AG04450 (cell line): Measurements from ENCODE around the gene CEP95. TPM values are rescaled to one million over a fixed set of nuclear protein-coding genes. Genes with fewer than 3 reads are reported as not detected.

Experiments used
- CTCF ChIA-PET: fragments of 300-600, 350-600 bp; formaldehyde crosslinking; extraction: SDS; loops from one replicate; lab custom pipeline; 2022; ENCODE audit warnings: antibody characterized with exemption, inconsistent platforms; lab: Charles Lee
- POLR2A ChIA-PET: fragments of 350-600 bp; formaldehyde crosslinking; extraction: SDS; loops from one replicate; lab custom pipeline; 2021; ENCODE audit warnings: antibody characterized with exemption, inconsistent platforms; lab: Yijun Ruan, JAX
- DNase-seq: peaks from one replicate; pipeline ENCODE4 v3.0.0-alpha.2; 2011; ENCODE audit warnings: low read depth, low spot score
- H3K27ac ChIP-seq: one replicate; pipeline ENCODE4 v1.5.1; 2012; ENCODE audit warnings: low read depth, low read length, control low read depth
- H3K27me3 ChIP-seq: one replicate; pipeline ENCODE4 v1.6.0; 2012; ENCODE audit warnings: low read length; ENCODE audit not compliant: control insufficient read depth, insufficient read depth
- H3K4me3 ChIP-seq: 2 replicates; pipeline ENCODE4 v1.5.1; 2011; ENCODE audit warnings: mild to moderate bottlenecking, low read depth, low read length, control low read depth
- H3K9me3 ChIP-seq: 2 replicates; pipeline ENCODE4 v1.5.1; 2012; ENCODE audit warnings: low read length; ENCODE audit not compliant: control insufficient read depth, insufficient read depth
- polyA plus RNA-seq: library from polyadenylated mRNA; depleted of rRNA; stranded (reverse); fragments of >200 nt; gene quantifications from 2 replicates; pipeline ENCODE4 v1.2.3, GENCODE V29; 2011
- TF ChIP-seq, protein P1 (sequence below): IDR thresholded peaks from 2 replicates; pipeline ENCODE4 v1.5.1; 2011; ENCODE audit warnings: low read depth, low read length, control low read depth, inconsistent platforms

Gene CEP95
- polyA plus RNA-seq, 1 experiment, result 29.8 TPM

GRCh38 chr17:64500862-64501765 is 5.7 kb upstream of the CEP95 start:
- DNase-seq, result no peak
- TF ChIP-seq, protein P1, sequence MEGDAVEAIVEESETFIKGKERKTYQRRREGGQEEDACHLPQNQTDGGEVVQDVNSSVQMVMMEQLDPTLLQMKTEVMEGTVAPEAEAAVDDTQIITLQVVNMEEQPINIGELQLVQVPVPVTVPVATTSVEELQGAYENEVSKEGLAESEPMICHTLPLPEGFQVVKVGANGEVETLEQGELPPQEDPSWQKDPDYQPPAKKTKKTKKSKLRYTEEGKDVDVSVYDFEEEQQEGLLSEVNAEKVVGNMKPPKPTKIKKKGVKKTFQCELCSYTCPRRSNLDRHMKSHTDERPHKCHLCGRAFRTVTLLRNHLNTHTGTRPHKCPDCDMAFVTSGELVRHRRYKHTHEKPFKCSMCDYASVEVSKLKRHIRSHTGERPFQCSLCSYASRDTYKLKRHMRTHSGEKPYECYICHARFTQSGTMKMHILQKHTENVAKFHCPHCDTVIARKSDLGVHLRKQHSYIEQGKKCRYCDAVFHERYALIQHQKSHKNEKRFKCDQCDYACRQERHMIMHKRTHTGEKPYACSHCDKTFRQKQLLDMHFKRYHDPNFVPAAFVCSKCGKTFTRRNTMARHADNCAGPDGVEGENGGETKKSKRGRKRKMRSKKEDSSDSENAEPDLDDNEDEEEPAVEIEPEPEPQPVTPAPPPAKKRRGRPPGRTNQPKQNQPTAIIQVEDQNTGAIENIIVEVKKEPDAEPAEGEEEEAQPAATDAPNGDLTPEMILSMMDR, result no peak
- Histone ChIP-seq H3K27ac (no peak overlapping the region), H3K9me3 (no peaks in the 10 kb centered on the region), H3K27me3 (no peaks in the 10 kb centered on the region), H3K4me3 (no peak overlapping the region)
- ChIA-PET CTCF (no interaction called here), POLR2A (no interaction called here)

GRCh38 chr17:64502021-64502420 is 4.8 kb upstream of the CEP95 start:
- H3K4me3 ChIP-seq, result no peak overlapping the region
- POLR2A ChIA-PET, result no interaction called here

GRCh38 chr17:64502809-64503208 is 4.0 kb upstream of the CEP95 start:
- TF ChIP-seq, protein P1, result no peak
- CTCF ChIA-PET, result interaction anchor here (0.6 to 3.0 kb wide), 5 partner anchors 10 to 163 kb away, joined by 3 to 14 read pairs (median 3); no protein-coding TSS in a partner anchor
- no peak for DNase-seq
- peaks cover 3% of the 10 kb centered on the region; the same call in 1 of the 2 replicates for H3K9me3 ChIP-seq
- no peak overlapping the region for H3K27ac ChIP-seq
- peak overlapping the region; percentile 21 for H3K4me3 ChIP-seq
- POLR2A ChIA-PET, result no interaction called here
- no peaks in the 10 kb centered on the region for H3K27me3 ChIP-seq

More at GRCh38 chr17:64502021-64502420, 4.8 kb upstream of the CEP95 start:
- CTCF ChIA-PET, result interaction anchor here (0.6 to 3.0 kb wide), 4 partner anchors 9 to 163 kb away, joined by 3 to 14 read pairs (median 4); no protein-coding TSS in a partner anchor
- Histone ChIP-seq H3K27me3 (no peaks in the 10 kb centered on the region), H3K27ac (no peak overlapping the region), H3K9me3 (peaks cover 2% of the 10 kb centered on the region; the same call in 1 of the 2 replicates)
- TF ChIP-seq, protein P1, result no peak
- DNase-seq, result no peak

DNA sequence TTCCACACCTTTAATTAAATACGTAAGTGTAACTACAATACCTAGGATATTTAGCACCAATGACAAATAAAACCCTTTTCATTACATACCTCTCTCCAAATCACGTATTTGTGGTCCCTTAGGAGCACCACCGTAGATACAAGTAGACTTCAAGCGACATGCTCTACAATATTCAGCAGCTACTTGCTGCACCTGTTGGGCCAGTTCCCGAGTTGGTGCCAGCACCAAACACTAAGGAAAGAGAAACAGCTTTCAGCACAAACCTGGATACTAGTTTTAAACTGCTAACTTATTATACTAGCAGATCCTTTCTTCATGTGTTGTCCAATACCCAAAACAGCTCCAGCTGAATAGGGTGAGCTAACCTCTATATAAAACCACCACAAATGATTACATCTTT is 3.4 kb upstream of the CEP95 start:
- POLR2A ChIA-PET, result no interaction called here
- CTCF ChIA-PET, result interaction anchor here (1.3 to 3.0 kb wide), 2 partner anchors 11 to 83 kb away, joined by 3 to 14 read pairs; no protein-coding TSS in a partner anchor
- Histone ChIP-seq H3K27ac (no peak overlapping the region), H3K9me3 (peaks cover 3% of the 10 kb centered on the region; the same call in 1 of the 2 replicates), H3K4me3 (peak overlapping the region; percentile 94), H3K27me3 (no peaks in the 10 kb centered on the region)
- no peak for DNase-seq
- TF ChIP-seq, protein P1, result no peak
